Fibroblast of villous mesenchyme (primary cell): ENCODE measurements around the gene GPR34. TPM values are rescaled to one million over a fixed set of nuclear protein-coding genes. Genes with fewer than 3 reads are reported as not detected.

Experiments used
- DNase-seq: peaks from one replicate; pipeline ENCODE4 v3.0.0-alpha.2; 2010; ENCODE audit warnings: low read depth
- H3K4me3 ChIP-seq: 2 replicates; pipeline ENCODE4 v1.5.1; 2011; ENCODE audit warnings: low read depth, mild to moderate bottlenecking, low read length
- CTCF ChIP-seq: IDR thresholded peaks from 2 replicates; pipeline ENCODE4 v1.5.1; 2012; ENCODE audit warnings: low read depth, mild to moderate bottlenecking, low read length; ENCODE audit not compliant: insufficient read depth
- total RNA-seq: library from RNA; depleted of rRNA; stranded (reverse); fragments of >200 nt; gene quantifications from 2 replicates; pipeline ENCODE4 v1.2.3, GENCODE V29; 2012

Gene GPR34
- total RNA-seq, 1 donor = under 0.01 TPM

GRCh38 chrX:41721590-41721989 lies 32.8 kb downstream of the GPR34 start:
- no peak for TF ChIP-seq CTCF
- no peak overlapping the region for H3K4me3 ChIP-seq
- no peak for DNase-seq

- H3K4me3 ChIP-seq = no peak overlapping the region
- no peak for DNase-seq
- no peak for TF ChIP-seq CTCF
Observed at GRCh38 chrX:41722214-41722613, 33.4 kb downstream of the GPR34 start.

GRCh38 chrX:41722816-41723618 lies 34.2 kb downstream of the GPR34 start:
- no peak for TF ChIP-seq CTCF
- DNase-seq = peak; percentile 51
- H3K4me3 ChIP-seq = no peak overlapping the region

GRCh38 chrX:41723826-41724225 lies 35.1 kb downstream of the GPR34 start, which contains the start of gene GPR82:
Gene GPR82 (plus strand): TSS chrX:41724181. CDS start chrX:41727027, 2,846 bp downstream.
- no peak within 1 kb of the TSS for H3K4me3 ChIP-seq
- TF ChIP-seq CTCF = no peak
- no peak for DNase-seq

- no peak for TF ChIP-seq CTCF
- no peak for DNase-seq
- no peak overlapping the region for H3K4me3 ChIP-seq
Observed at GRCh38 chrX:41728125-41728524, 39.4 kb downstream of the GPR34 start.

- no peak for TF ChIP-seq CTCF
- H3K4me3 ChIP-seq = no peak overlapping the region
- peak; percentile 87 for DNase-seq
Observed at GRCh38 chrX:41730081-41730480, 41.3 kb downstream of the GPR34 start.
